GM18520 (cell line): Measurements from ENCODE around the gene BRAF.
"Not testable (repeated sequence)": the region's sequence is repeated elsewhere in the genome, so short reads cannot be mapped to it uniquely, and the experiment has no call there.

Experiments
- ATAC-seq: cut with Tn5 transposase; IDR thresholded peaks from one replicate; pipeline ENCODE4 v1.9.1; 2021; ENCODE audit not compliant: unreplicated experiment

BRAF gene

DNA sequence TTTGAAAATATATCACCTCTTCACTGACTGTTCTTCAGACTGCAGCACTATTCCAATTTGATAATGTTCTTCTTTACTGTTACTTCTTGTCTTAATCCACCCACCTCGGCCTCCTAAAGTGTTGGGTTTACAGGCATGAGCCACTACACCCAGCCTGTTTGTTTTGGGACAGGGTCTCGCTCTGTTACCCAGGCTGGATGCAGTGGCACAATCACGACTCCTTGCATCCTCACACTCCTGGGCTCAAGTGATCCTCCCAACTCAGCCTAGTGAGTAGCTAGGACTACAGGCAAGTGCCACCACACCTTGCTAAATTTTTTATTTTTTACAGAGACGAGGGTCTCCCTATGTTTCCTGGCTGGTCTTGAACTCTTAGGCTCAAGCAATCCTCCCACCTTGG, 150.4 kb downstream of the BRAF start:
- ATAC-seq = no peak

DNA sequence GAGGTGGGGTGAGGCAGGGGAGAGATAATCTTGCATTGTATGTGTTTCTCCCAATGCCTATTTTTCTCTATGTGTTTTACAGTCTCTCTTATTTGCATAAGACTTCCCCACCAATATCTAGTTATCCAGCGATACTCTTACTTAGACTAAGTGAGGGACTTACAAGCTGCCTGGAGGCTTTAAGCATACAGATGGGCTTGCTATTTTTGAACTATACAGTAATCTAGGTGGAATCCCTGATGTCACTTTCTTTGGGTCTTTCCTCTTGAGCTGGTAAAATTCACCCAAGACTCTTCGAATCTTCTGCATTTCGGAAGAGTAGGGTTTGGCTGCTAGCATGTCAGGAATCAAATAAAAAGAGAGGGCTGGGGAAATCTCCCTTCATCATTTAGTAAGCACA, 151.6 kb downstream of the BRAF start:
- ATAC-seq = no peak

DNA sequence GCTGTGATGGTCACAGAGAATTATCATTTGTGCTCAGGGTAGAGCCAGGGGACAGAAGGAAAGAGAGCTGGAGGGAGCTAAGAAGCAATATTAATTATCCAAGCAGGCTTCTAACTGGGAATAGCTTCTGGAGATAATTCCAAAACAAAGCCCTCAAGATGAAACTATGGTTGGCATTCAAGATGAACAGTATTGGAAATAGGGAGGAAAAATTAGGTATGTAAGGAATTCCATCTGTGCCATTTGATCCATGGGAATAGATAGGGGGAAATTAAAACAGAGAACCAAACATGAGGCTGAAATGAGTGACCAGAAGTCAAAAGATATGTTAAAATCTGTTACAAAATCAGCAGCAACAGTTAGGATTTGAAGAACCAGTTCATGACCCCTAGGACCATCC, 152.9 kb downstream of the BRAF start:
- ATAC-seq = no peak

DNA sequence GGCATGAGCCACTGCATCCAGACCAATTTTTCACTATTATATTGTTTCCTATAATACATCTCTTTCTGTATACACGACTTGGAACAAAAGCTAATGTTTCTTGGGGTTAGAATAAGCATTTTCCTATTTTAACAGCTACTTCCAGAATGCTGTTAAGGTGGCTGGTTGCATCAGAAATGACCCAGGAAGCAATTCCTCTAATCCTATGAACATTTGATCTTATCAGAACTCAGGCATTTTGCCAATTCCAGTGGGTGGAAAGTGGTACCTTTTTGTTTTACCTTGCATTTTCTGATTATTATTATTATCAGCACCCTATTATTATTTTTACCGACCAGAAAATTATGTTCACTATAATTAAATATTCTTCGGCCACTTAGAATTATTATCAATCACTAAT, 154.9 kb downstream of the BRAF start:
- no peak for ATAC-seq

DNA sequence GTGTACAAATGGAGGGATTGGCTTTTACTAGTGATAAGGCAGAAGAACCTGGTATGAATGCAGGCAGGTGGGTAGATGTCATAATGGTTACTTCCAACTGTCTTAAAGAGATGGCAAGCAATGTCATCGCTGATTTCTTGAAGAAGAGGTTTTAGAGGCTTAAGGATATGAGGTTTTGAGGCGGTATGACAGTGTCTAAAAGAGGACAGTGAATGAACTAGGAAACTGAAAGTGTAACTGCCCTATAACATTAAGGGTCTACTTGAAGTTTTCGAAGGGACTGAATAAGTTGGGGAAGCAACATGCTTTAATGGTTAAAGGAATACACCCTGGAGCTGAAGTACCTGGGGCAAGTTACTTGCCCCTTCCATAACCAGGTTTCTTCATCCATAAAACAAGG, 157.3 kb downstream of the BRAF start:
- ATAC-seq = no peak

DNA sequence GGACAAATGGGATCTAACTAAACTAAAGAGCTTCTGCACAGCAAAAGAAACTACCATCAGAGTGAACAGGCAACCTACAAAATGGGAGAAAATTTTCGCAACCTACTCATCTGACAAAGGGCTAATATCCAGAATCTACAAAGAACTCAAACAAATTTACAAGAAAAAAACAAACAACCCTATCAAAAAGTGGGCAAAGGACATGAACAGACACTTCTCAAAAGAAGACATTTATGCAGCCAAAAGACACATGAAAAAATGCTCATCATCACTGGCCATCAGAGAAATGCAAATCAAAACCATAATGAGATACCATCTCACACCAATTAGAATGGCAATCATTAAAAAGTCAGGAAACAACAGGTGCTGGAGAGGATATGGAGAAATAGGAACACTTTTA, 159.3 kb downstream of the BRAF start:
- ATAC-seq = not testable (repeated sequence)

DNA sequence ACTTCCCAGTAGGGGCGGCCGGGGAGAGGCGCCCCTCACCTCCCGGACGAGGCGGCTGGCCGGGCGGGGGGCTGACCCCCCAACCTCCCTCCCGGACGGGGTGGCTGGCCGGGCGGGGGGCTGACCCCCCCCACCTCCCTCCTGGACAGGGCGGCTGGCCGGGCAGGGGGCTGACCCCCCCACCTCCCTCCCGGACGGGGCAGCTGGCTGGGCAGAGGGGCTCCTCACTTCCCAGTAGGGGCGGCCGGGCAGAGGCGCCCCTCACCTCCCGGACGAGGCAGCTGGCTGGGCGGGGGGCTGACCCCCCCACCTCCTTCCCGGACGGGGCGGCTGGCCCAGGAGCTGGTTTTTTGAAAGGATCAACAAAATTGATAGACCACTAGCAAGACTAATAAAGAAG, 161.6 kb downstream of the BRAF start:
- not testable (repeated sequence) for ATAC-seq

DNA sequence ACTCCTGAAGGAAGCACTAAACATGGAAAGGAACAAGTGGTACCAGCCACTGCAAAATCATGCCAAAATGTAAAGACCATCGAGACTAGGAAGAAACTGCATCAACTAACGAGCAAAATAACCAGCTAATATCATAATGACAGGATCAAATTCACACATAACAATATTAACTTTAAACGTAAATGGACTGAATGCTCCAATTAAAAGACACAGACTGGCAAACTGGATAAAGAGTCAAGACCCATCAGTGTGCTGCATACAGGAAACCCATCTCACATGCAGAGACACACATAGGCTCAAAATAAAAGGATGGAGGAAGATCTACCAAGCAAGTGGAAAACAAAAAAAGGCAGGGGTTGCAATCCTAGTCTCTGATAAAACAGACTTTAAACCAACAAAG, 163.4 kb downstream of the BRAF start:
- not testable (repeated sequence) for ATAC-seq

DNA sequence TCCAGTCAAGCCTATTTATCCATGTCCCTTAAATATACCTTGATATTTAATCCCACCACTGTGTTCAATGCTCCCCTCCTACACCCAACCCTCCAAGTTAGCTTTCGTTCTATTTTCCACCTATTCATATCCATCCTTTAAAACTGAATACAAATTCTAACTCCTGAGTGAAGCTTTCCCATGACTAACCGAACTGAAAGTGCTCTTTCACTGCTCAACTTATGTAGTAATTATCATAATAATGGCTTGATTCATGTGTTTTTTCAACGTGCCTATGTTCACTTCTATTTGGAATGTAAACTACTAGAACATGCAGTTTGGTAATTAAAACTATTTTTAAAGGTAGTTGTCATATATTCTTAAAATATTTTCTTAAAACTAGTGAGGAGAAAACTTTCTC, 170.2 kb downstream of the BRAF start:
- no peak for ATAC-seq

DNA sequence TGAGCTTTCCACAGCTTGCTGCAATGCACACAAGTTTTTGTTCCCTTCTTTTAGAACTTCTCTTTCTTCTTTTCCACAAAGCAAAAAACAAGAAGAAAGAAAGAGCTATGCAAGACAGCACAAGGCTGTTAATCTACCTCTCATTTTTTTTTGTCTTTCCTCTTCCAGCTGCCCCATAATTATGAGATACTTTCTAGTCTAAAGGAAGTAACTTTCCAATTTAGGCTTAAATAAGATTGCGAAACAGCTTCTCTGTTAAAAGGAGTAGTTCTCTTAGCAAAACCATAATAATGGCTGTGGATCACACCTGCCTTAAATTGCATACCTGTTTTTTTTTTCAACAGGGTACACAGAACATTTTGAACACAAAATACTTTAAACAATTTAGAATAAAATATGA, 172.2 kb downstream of the BRAF start:
- no peak for ATAC-seq

DNA sequence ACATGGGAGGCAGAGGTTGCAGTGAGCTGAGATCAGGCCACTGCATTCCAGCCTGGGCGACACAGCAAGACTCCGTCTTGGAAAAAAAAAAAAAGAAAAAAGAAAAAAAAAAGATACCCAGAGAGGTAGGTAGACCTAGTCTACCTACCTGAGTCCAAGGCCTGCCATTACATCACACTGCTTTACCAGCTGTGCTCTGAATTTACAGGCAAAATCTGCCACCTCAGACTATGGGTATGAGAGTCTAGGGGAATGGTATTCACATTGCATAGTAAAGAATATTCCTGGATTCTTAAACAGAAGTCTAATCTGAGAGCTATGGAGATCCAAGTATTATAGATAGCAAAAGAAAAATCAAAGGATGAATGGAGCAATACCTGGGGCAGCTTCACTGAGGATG, 178.0 kb downstream of the BRAF start:
- no peak for ATAC-seq

DNA sequence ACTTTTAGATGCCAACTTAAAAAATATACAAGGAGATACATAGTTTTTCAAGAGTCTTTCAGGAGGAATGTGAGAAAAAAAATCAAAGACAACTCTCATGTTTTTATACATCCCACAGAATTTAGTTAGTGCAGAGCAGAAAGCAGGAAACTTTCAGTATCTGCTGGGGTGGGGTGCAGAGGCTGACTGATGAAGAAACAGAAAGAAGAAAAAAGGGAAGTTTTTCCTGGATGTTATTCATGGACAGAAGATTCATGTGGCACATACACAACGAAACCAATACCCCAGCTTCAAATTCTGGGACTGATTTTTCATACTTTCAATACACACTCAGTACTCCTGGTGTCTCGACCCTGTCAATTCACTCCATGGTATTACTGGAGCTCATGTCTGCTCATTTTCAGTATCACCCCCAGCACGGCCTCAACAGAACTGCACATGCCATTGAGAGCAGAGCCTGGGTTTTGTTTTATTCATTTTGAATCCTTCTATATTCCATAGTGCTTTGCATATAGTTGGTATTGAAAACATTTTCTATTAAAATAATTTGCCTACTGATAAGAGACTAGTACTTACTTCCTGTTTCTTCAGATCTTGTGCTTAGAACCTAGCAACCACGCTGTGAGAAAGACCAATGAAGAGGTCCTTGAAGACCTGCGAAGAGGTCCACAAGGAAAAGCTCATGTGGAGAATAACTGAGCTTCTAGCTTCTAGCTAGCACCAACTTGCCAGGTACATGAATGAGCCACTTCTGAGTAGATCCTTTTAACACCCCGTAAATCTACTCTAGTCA, 179.3 kb downstream of the BRAF start:
- no peak for ATAC-seq

DNA sequence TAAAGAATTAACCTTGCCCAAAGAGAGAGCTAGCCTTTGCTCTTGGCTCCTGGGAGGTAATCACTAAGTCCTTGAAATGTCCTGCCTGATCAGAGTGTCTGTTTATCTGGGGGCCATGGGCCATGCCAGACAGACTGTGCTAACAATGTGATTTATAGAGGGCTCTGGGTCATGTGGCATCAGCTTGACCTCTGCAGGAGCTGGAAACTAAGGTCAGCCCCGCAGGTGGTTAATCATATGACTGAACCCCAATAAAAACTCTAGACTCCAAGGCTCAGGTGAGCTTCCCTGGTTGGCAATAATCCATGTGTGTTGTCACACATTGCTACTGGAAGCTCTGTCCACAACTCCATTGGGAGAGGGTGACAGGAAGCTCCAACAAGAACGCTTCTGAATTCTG, 180.7 kb downstream of the BRAF start:
- ATAC-seq = no peak

DNA sequence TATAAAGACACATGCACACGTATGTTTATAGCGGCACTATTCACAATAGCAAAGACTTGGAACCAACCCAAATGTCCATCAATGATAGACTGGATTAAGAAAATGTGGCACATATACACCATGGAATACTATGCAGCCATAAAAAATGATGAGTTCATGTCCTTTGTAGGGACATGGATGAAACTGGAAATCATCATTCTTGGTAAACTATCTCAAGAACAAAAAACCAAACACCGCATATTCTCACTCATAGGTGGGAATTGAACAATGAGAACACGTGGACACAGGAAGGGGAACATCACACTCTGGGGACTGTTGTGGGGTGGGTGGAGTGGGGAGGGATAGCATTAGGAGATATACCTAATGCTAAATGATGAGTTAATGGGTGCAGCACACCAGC, 181.5 kb downstream of the BRAF start:
- ATAC-seq = not testable (repeated sequence)

DNA sequence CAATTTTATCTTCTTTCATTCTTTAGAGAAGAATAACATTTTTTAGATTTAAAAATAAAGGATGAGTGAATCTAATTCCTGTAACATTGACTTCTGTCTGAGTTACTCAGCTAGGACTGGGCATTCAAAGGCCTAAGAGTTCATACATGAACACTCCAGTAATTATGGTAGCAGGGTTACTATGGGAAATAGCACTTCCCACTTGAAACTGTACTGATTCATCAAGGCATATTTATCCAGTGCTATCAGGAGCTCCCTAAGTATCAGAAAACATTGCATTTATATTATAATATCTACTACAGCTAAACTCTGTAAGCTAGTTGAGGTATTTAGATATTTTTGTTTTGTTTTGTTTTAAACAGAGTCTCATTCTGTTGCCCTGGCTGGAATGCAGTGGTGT, 186.4 kb downstream of the BRAF start:
- no peak for ATAC-seq

DNA sequence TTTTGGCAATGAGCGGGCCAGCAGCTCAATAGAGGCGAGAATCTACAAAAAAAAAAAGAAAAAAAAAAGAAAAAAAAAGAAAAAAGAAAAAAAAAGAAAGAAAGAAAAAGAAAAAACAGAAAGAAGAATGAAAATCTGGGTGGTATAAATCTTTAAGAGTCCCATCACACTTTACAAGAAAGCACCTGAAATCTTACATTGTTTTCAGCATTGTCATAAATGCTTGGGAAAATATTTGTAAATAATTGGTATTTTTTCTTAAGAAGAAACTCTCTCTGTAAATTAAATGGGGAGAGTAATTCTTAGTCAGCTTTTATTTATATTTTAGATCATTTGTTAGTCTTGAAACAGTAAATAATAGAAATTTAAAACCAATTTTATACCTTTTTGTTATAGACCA, 190.0 kb downstream of the BRAF start:
- no peak for ATAC-seq

DNA sequence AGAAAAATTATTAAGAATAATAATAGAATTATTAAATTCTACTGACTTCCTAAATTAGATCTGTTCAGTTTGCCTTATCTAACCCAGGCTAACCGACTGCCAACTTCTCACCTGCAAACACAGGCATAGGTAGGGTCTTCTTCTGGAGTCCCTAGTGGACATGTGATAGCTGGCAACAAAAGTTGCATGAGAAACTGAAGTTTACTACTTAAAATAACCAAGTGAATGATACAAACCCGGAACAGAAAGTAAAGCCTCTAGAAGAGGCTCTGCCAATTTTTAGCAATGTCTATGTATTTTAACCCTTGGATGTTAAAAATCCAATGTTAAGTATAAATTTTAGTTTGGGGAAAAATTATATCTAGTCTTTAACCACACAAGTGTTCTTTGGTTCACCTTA, 190.6 kb downstream of the BRAF start:
- no peak for ATAC-seq

DNA sequence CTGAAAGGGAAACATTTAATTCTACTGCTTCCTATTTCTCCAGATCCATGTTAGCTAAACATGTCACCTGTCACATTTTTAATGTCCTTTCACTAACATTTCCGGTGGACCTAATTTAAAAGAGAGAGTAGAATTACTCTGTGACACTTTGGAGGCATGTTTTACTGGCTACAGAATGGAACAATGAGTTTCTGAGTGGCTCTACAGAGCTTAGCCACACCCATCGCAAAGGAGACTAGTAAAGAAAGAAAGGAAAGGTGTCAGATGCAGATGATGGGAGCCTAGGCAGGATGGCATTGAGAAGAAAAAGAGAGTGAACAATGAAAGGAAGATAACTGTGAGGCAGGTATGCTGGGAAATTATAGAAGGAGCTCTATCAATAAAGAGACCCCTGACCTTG, 192.3 kb downstream of the BRAF start:
- no peak for ATAC-seq

DNA sequence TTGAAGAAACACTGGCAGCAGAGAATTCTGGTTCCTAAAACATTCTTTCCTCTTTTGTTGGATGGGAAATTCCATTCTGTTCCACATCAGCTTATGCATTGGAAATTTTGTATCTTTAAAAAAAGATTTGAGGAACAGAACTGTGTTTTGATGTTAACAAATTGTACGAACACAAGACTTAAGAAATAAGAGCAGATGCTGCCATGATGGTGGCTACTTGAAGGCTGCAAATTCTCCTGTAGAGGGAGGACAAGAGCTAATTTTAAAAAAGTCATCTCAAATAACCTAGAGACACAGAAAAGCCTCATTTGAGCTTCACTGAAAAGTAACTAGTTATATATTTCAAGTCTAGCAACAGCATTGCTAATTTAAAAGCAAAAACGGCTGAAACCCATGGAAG, 198.4 kb downstream of the BRAF start:
- no peak for ATAC-seq

DNA sequence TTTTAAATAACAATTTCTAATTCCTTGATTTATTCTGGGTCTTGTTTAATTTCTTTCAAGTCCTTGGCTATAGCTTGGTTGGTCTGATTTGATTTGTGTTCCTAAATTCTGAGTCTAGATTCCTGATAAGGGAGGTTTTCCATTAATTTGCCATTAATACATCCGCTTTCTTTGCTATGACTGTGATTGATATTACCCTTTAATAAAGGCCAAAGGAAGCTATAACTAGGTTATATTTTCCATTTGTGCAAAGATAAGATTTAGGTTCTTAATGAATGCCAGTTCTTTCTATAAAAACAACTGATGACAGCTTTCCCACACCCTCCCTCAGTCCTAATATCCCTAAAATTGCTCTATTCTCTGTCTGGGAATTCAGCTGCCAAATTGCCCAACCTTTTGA, 200.0 kb downstream of the BRAF start:
- ATAC-seq = no peak

DNA sequence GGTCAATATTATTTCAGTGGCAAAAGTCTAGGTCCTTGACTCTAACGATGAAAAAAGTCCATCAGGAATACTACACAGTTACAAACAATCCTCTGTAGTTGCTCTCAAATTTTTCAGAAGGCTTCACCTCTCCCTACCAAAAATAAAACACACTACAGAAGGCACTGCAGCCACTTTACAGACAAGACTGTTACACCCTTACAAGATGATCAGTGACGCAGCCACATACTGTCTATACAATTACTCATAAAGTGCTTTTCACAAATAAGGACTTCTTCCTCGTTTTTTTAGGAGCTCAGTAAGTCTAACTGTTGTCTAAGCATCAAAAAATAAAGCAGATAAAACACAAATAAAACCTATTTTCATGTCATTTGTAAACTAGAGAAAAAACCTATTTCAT, 201.2 kb downstream of the BRAF start:
- ATAC-seq = no peak

DNA sequence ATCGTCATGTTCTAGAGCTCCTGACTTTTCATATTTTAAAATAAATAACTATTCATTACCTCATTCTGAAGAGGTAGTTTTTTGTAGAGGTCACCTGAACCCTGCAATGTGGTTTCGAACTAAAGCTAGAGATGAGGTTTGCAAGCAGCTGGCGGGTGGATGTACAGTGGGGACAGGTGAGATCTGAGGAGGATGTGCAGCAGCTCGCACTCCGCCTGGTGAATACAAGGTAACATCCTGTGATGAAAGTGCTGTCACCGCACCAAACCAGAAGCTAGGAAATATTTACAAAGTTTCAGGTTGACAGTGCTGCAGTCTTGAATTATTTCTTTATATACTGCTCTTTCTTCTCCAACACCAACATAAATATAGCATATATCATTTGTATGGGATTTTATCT, 201.7 kb downstream of the BRAF start:
- ATAC-seq = no peak

DNA sequence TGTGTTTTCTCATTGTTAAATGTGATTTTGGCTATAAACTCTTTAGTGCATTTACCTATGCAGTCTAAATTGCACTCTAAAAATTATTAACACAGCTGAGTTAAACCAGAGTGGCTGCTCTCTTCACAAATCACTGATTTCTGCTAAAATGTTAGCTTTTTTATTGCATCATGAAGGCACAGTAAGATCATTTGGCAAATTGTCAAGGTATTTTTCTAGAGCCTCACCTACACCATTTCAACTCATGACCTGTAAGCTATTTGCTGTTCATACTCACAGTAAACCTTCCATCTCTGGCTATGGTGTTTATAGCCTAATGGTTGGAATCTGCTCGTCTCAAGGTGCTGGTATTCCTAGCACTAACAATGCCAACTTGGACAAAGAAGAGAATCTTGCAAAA, 202.5 kb downstream of the BRAF start:
- ATAC-seq = no peak
